Erythroblast (primary cell): ENCODE measurements around the gene TMEM221.

Experiments
- GATA1 ChIP-seq: IDR thresholded peaks from 2 replicates; pipeline ENCODE4 v1.6.1; 2011; ENCODE audit warnings: low read depth, mild to moderate bottlenecking, control low read depth, low read length, moderate library complexity
- POLR2A ChIP-seq: IDR thresholded peaks from 2 replicates; pipeline ENCODE4 v1.6.1; 2011; ENCODE audit warnings: mild to moderate bottlenecking, low read length

DNA sequence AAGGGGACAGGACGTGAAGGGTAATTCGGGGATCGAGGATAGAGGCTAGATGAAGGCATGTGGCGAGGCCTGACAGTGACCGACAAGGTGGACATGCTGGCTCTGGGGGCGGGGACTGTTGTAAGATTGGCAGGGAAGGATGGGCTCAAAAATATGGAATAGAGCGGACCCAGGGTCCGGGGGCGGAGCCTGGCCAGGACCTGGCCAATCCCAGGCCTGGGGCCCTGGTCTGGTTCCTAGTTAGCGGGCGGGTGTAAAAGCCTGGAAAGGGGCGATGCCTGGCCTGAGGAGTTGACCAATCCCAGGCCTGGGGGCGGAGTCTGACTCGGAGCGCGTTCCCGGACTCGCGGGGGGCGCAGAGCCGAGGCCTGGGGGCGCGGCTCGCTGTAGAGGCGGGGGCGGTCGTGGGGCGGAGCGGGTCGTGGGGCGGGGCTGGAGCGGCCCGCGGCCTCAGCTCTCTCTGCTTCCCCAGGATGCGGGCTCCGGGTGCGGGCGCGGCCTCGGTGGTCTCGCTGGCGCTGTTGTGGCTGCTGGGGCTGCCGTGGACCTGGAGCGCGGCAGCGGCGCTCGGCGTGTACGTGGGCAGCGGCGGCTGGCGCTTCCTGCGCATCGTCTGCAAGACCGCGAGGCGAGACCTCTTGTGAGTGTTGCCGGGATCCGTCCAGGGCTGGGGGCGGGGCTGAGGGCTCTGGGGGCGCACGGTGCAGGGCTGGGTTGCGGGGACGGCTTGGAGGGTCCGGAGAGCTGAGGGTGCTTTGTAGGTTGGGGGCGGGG is 21.8 kb upstream of the TMEM221 start, which contains the start of gene SLC27A1:
- TF ChIP-seq POLR2A = peak; percentile 25
- no peak for TF ChIP-seq GATA1
